Spinal cord (tissue), 10 donors: ENCODE measurements around the gene PDCD2L. TPM values are rescaled to one million over a fixed set of nuclear protein-coding genes. Genes with fewer than 3 reads are reported as not detected.
"Not testable (repeated sequence)": the region's sequence is repeated elsewhere in the genome, so short reads cannot be mapped to it uniquely, and the experiment has no call there.

ENCODE experiments used
- DNase-seq, 6 donors: peaks; one replicate each; pipeline versions ENCODE4 v3.0.0 to v3.0.0-alpha.2; 2013 to 2015; ENCODE audit warnings: low spot score in 6 of 6, low read depth in 4 of 6
- H3K27ac ChIP-seq: one replicate; pipeline ENCODE4 v1.5.1; 2013; ENCODE audit warnings: low read depth, low read length, control low read depth
- H3K27me3 ChIP-seq: one replicate; pipeline ENCODE4 v1.6.1; 2013; ENCODE audit warnings: low read length; ENCODE audit not compliant: control insufficient read depth, insufficient read depth
- H3K36me3 ChIP-seq: one replicate; pipeline ENCODE4 v1.6.1; 2013; ENCODE audit warnings: low read length; ENCODE audit not compliant: control insufficient read depth, insufficient read depth
- H3K4me1 ChIP-seq: one replicate; pipeline ENCODE4 v1.6.1; 2013; ENCODE audit warnings: low read length; ENCODE audit not compliant: control insufficient read depth, insufficient read depth
- H3K4me3 ChIP-seq: one replicate; pipeline ENCODE4 v1.5.1; 2013; ENCODE audit warnings: low read depth, low read length, control low read depth
- H3K9me3 ChIP-seq: one replicate; pipeline ENCODE4 v1.6.1; 2013; ENCODE audit warnings: low read length; ENCODE audit not compliant: control insufficient read depth, insufficient read depth
- WGBS: methylation state at CpG from one replicate; pipeline ENCODE4 v1.1.5; 2013; ENCODE audit warnings: missing lambda C conversion rate; ENCODE audit not compliant: insufficient coverage; 5-methylcytosine and 5-hydroxymethylcytosine counted together
- polyA plus RNA-seq, 2 donors: library from polyadenylated mRNA; unstranded; fragments of 120-200 nt; gene quantifications; one replicate each; pipeline ENCODE4 v1.2.1, GENCODE V29; 2013; ENCODE audit not compliant: insufficient read length in 2 of 2
- total RNA-seq, 2 donors: library from RNA; depleted of rRNA in 1 of 2; stranded (reverse); fragments of 120-200 nt in 1 of 2; fragments of >200 nt in 1 of 2; gene quantifications; one replicate each; pipeline versions ENCODE4 v1.2.3 to v1.2.4, GENCODE V29; 2013 to 2014
- donor health status: healthy.

Gene PDCD2L
- total and polyA plus RNA-seq, 4 donors = 9.0 to 19.7 (median 18.8) TPM

DNA sequence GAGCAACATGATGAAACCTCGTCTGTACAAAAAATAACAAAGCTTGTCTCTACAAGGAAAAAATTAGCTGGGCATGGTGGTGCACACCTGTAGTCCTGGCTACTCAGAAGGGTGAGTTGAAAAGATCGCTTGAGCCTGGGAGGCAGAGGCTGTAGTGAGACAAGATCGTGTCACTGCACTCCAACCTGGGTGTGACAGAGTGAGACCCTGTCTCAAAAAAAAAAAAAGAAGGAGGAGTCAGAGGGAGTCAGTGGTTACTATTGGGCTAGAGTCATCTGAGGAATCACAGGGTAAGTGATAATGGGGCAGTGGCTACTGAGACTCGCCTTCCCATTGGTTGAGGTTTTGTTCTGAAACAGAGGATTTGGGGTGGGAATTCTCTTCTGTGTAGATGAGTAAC lies 41.1 kb upstream of the PDCD2L start:
- no peaks in the 10 kb centered on the region for H3K27me3 ChIP-seq
- no peaks in the 10 kb centered on the region for H3K9me3 ChIP-seq
- no peak overlapping the region for H3K4me3 ChIP-seq
- H3K36me3 ChIP-seq = peaks cover 17% of the 10 kb centered on the region
- WGBS = 67% methylated on average over 3 of the region's 4 CpGs
- H3K27ac ChIP-seq = no peak overlapping the region
- no peak for DNase-seq
- H3K4me1 ChIP-seq = peaks cover 53% of the 10 kb centered on the region

DNA sequence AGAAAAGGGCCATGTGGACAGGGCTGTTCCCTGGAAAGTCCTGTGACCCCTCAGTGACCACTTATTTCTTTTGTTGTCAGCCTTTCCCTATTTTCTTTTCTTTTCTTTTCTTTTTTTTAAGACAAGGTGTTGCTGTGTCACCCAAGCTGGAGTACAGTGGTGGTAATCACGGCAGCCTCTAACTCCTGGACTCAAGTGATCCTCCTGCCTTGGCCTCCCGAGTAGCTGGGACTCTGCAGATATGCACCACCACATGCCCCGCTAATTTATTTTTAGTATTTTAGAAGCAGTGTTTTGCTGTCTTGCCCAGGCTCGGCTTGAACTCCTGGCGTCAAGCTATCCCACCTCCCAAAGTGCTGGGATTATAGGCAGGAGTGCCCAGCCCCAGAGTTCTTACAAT lies 40.3 kb upstream of the PDCD2L start:
- H3K27me3 ChIP-seq = no peaks in the 10 kb centered on the region
- H3K9me3 ChIP-seq = no peaks in the 10 kb centered on the region
- H3K27ac ChIP-seq = no peak overlapping the region
- peaks cover 45% of the 10 kb centered on the region for H3K4me1 ChIP-seq
- H3K36me3 ChIP-seq = peaks cover 25% of the 10 kb centered on the region
- 90% methylated on average over 2 of the region's 5 CpGs for WGBS
- H3K4me3 ChIP-seq = no peak overlapping the region
- DNase-seq = no peak

DNA sequence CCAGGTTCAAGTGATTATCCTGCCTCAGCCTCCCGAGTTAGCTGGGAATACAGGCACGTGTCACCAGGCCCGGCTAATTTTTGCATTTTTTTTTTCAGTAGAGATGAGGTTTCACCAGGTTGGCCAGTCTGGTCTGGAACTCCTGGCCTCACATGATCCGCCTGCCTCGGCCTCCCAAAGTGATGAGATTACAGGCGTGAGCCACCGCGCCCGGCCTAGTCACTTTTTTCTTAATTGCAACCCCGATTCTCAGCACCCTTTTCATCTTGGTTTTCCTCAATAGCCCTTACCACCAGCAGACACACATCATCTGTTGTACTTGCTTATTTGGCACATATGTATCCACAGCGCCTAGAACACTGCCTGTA lies 39.8 kb upstream of the PDCD2L start:
- H3K4me1 ChIP-seq = peaks cover 40% of the 10 kb centered on the region
- H3K9me3 ChIP-seq = no peaks in the 10 kb centered on the region
- H3K36me3 ChIP-seq = peaks cover 31% of the 10 kb centered on the region
- H3K27me3 ChIP-seq = no peaks in the 10 kb centered on the region
- H3K4me3 ChIP-seq = peak overlapping the region; percentile 71
- WGBS = 81% methylated on average over 8 of the region's 11 CpGs
- no peak for DNase-seq
- H3K27ac ChIP-seq = peak overlapping the region; percentile 52

DNA sequence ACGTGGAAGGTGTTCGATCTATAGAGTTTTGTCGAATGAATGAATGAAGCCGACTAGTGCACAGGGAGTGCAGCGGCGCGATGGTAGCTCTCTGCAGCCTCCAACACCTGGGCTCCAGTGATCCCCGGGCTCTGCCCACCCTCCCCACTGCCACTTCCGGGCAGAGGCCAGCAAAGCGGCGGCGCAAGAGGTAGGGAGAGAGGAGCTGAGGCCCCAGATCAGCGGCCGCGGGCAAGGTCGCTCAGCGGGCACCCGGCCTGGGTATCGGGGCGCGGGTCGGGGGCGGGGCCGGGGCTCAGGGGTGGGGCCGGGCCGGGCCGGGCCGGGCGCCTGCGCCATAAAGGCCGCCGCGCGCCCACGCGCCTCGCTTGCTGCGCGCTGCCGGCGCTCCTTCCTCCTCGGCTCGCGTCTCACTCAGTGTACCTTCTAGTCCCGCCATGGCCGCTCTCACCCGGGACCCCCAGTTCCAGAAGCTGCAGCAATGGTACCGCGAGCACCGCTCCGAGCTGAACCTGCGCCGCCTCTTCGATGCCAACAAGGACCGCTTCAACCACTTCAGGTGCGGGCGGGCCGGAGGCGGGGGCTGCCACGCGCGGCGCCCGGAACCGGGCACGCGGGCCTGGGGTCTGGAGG lies 39.3 kb upstream of the PDCD2L start, which contains the start of gene GPI:
TSS of gene GPI (plus strand) at position 367 of the 633 bp plus-strand sequence. CDS start at position 438, 71 bp downstream.
- WGBS = under 1% methylated on average over 63 of the region's 67 CpGs
- Histone ChIP-seq H3K4me3 (peak within 1 kb of the TSS; percentile 71), H3K4me1 (peaks cover 35% of the 10 kb centered on the region), H3K9me3 (no peaks in the 10 kb centered on the region), H3K27me3 (no peaks in the 10 kb centered on the region), H3K36me3 (peaks cover 36% of the 10 kb centered on the region), H3K27ac (peak within 1 kb of the TSS; percentile 52)
- peak; percentile 27 to 84 (median 50) for DNase-seq

DNA sequence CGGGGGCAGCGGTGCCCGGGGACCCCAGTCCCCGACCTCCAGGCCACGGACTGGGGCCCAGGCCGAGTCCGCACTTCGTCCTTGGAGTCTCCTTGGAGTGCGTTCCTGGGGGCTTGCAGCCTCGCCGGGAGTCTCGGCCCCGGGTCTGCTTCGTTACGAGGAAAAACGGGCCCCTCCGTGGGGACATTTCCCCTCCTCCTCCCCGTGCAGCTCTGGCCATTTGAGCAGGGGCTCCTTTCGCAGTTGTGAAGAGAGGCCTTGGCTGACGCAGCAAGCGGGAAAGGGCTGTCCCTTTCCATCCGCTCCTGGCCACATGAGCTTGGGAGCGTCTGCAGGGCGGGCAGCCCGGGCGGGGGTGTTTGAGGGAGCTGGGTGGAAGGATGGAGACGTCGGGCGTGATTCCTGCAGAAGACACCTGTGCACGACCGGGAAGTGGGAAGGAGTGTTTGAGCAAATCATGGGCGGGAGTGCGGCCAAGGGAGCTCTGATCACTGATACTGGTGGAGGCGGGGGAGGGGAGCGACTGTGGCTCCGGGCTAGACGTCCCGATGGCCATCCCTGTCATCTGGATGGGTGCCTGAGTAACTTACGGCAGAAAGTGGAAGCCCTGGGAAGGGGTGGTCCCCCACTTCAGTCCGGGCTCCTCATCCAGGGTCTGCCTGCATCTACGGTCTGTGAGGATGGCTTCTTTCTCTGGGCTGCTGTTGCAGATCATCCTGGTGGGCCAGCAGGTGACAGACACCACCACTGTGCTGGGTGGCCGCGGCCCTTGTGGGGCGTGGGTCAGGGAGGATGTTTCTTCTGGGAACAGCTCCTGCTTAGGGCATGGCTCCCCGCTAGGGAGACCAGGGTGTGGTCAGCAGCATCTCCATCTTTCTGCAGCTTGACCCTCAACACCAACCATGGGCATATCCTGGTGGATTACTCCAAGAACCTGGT lies 38.5 kb upstream of the PDCD2L start:
- H3K4me3 ChIP-seq = peak overlapping the region; percentile 71
- H3K36me3 ChIP-seq = peaks cover 43% of the 10 kb centered on the region
- no peak overlapping the region for H3K27ac ChIP-seq
- WGBS = 3% methylated on average over 43 of the region's 45 CpGs
- peaks cover 33% of the 10 kb centered on the region for H3K4me1 ChIP-seq
- no peaks in the 10 kb centered on the region for H3K9me3 ChIP-seq
- no peaks in the 10 kb centered on the region for H3K27me3 ChIP-seq
- peak in 3 of 6 donors; percentile 15 to 68 (median 57) for DNase-seq

DNA sequence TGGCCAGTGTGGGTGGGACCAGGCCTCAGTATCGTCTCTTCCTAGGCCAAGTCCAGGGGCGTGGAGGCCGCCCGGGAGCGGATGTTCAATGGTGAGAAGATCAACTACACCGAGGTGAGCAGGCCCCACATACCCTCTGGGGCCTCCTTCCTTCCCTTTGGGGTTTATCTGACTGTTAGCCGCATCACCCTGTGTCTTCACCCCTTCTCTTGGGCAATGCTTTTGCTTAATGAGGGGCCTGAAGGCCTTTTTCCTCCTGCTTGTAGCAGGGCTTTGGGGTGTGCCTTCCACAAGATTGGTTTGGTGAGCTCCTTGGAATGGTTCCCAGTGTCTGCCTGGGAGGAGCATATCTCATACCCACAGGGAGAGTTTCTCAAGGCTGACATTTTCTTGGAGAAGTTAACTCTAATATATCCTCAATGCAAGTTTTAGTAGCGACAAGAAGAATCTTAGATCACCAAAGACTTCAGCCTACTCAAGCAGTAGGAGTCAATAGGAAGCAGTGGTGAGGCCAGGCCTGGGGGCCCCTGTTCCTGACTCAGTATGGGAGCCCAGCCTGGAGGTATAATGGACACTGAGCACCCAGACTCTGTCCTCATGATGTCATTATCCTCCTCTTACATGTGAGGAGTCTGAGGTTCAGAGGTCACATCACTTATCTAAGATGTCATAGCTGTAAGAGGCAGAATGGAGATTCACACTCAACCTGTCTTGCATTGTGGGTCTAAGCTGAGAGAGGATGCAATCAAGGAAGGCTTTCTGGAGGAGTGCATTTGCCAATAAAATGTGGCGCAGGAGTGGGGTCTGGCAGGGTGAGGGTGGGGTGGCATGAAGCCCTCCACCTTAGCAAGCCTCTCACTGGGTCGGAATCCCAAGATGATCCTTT lies 37.2 kb upstream of the PDCD2L start:
- 84% methylated on average over 6 of the region's 10 CpGs for WGBS
- no peak overlapping the region for H3K4me3 ChIP-seq
- H3K36me3 ChIP-seq = peaks cover 56% of the 10 kb centered on the region
- DNase-seq = no peak
- H3K27ac ChIP-seq = no peak overlapping the region
- H3K27me3 ChIP-seq = no peaks in the 10 kb centered on the region
- H3K4me1 ChIP-seq = peaks cover 33% of the 10 kb centered on the region
- no peaks in the 10 kb centered on the region for H3K9me3 ChIP-seq

DNA sequence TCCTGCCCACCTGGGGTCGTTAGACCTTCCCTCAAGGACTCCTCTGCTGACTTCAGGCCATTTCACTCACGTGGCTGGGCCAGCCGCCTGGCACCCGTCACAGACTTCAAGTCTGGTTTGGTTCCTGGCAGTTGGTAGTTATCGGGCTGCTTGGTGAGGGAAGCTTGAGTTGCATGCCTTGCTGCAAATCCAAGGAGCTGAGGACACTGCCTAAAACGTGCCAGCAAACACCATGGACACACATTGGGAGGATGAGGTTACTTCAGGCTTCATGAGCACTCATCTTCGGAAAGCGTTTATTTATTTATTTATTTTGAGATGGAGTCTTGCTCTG lies 36.6 kb upstream of the PDCD2L start:
- H3K27ac ChIP-seq = no peak overlapping the region
- no peaks in the 10 kb centered on the region for H3K27me3 ChIP-seq
- WGBS = 90% methylated on average over 7 of the region's 8 CpGs
- H3K36me3 ChIP-seq = peaks cover 62% of the 10 kb centered on the region
- no peak overlapping the region for H3K4me3 ChIP-seq
- DNase-seq = no peak
- H3K4me1 ChIP-seq = peaks cover 33% of the 10 kb centered on the region
- no peaks in the 10 kb centered on the region for H3K9me3 ChIP-seq

DNA sequence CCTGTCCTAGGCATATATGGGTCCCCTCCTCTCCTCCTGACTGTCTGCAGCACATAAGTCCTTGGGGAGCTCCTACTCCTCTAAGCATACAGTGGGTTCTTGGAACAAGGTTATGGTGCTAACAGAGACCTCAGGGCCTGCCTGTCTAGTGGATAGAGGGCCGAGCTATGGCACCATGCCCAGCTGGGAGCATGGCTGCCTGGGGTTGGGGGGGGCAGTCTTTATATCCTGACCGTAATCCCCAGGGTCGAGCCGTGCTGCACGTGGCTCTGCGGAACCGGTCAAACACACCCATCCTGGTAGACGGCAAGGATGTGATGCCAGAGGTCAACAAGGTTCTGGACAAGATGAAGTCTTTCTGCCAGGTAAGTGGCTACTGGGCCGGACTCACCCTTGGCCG lies 35.9 kb upstream of the PDCD2L start:
- Histone ChIP-seq H3K27me3 (no peaks in the 10 kb centered on the region), H3K4me1 (peaks cover 33% of the 10 kb centered on the region), H3K4me3 (no peak overlapping the region), H3K9me3 (no peaks in the 10 kb centered on the region), H3K27ac (no peak overlapping the region), H3K36me3 (peaks cover 63% of the 10 kb centered on the region)
- DNase-seq = no peak
- WGBS = 93% methylated on average over 10 of the region's 10 CpGs

DNA sequence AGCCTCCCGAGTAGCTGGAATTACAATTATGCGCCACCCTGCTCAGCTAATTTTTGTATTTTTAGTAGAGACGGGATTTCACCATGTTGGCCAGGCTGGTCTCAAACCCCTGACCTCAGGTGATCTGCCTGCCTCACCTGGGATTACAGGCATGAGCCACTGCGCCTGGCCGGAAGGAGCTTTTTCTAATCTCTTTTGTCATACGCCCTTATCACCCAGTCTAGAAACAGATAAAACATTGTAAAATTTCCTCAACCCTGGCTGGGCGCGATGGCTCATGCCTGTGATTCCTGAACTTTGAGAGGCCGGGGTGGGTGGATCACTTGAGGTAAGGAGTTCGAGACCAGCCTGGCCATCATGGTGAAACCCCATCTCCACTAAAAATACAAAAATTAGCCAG lies 35.0 kb upstream of the PDCD2L start:
- H3K4me3 ChIP-seq, H3K9me3 ChIP-seq, H3K27ac ChIP-seq, DNase-seq, H3K27me3 ChIP-seq: not testable (repeated sequence)
- Histone ChIP-seq H3K36me3 (peaks cover 66% of the 10 kb centered on the region), H3K4me1 (peaks cover 30% of the 10 kb centered on the region)
- 94% methylated on average over 2 of the region's 10 CpGs for WGBS
